K562 (cell line): ENCODE measurements around the gene NF1. TPM values are rescaled to one million over a fixed set of nuclear protein-coding genes. Genes with fewer than 3 reads are reported as not detected.

Experiments used
- ATAC-seq: fragments of 200-7000 bp; cut with Tn5 transposase; 3 replicates; pipeline ENCODE4 v1.9.1; 2020; ENCODE audit warnings: moderate library complexity
- BruUV-seq: library from RNA; stranded (reverse); fragments of 400-500 nt; replicated peaks from 2 replicates; lab custom pipeline; 2021; lab: Mats Ljungman, UMichigan
- CTCF ChIA-PET: fragments of 300-600 bp; formaldehyde crosslinking; extraction: SDS; loops from one replicate; lab custom pipeline; 2021; ENCODE audit warnings: low intra/inter-chr PET ratio; lab: Yijun Ruan, JAX
- POLR2A ChIA-PET: fragments of 300-600, 350-650 bp; sonication (Branson Sonifier 250); formaldehyde crosslinking; extraction: SDS; loops from one replicate; lab custom pipeline; 2021; ENCODE audit warnings: antibody characterized with exemption, inconsistent platforms; lab: Yijun Ruan, JAX
- DNase-seq, 4 experiments: peaks; one replicate each; pipeline versions ENCODE4 v3.0.0 to v3.0.0-alpha.2; 2011 to 2018; ENCODE audit warnings: low spot score in 3 of 4, mixed read lengths in 3 of 4; ENCODE audit errors: extremely low read depth in 1 of 4
- FAIRE-seq: peaks from 2 replicates; lab custom pipeline; 2011; peaks lifted over from hg19 to GRCh38; lab: Jason Lieb, UNC
- H2AFZ ChIP-seq: 2 replicates; pipeline ENCODE4 v1.6.0; 2011; ENCODE audit warnings: low read depth, low read length, control low read depth, inconsistent platforms
- H3K27ac ChIP-seq: fragments of 200-600 bp; 3 replicates; pipeline ENCODE4 v1.8.0; 2011; ENCODE audit warnings: low read depth, mild to moderate bottlenecking, control low read depth, inconsistent platforms, low read length, moderate library complexity, mixed read lengths; ENCODE audit errors: extremely low read depth
- H3K27me3 ChIP-seq, 2 experiments: fragments of 300-600 bp in 1 of 2; 2 replicates in 1 of 2; 3 replicates in 1 of 2; pipeline versions ENCODE4 v1.6.0 to v1.8.0; 2011; ENCODE audit warnings: inconsistent platforms in 2 of 2, low read length in 2 of 2, mild to moderate bottlenecking in 1 of 2, mixed read lengths in 1 of 2, moderate library complexity in 1 of 2; ENCODE audit not compliant: control insufficient read depth in 2 of 2, insufficient read depth in 2 of 2
- H3K36me3 ChIP-seq: fragments of 300-600 bp; 3 replicates; pipeline ENCODE4 v1.8.0; 2011; ENCODE audit warnings: mild to moderate bottlenecking, low read length, inconsistent platforms; ENCODE audit not compliant: control insufficient read depth, insufficient read depth
- H3K4me1 ChIP-seq, 2 experiments: fragments of 200-600 bp in 1 of 2; replicated peaks in 1 of 2; 2 replicates in 1 of 2; 3 replicates in 1 of 2; pipeline versions ENCODE4 v1.5.1 to v1.8.0; 2011; ENCODE audit warnings: inconsistent platforms in 2 of 2, low read length in 2 of 2, mild to moderate bottlenecking in 1 of 2, mixed read lengths in 1 of 2, moderate library complexity in 1 of 2; ENCODE audit not compliant: control insufficient read depth in 2 of 2, insufficient read depth in 2 of 2
- H3K4me2 ChIP-seq: 2 replicates; pipeline ENCODE4 v1.6.1; 2011; ENCODE audit warnings: low read length, control low read depth, inconsistent platforms, mixed read lengths; ENCODE audit not compliant: insufficient read depth
- H3K4me3 ChIP-seq: fragments of 200-600 bp; sonication (generic), shearing (Covaris generic); 2 replicates; pipeline ENCODE4 v1.5.1; 2016; ENCODE audit warnings: control low read depth, inconsistent platforms
- H3K79me2 ChIP-seq: fragments of 200-600 bp; 3 replicates; pipeline ENCODE4 v1.8.0; 2011; ENCODE audit warnings: low read length, inconsistent platforms; ENCODE audit not compliant: control insufficient read depth, insufficient read depth
- H3K9ac ChIP-seq, 2 experiments: 2 replicates each; pipeline versions ENCODE4 v1.6.0 to v1.6.1; 2011; ENCODE audit warnings: low read depth in 2 of 2, low read length in 2 of 2, control low read depth in 1 of 2, inconsistent platforms in 1 of 2, mild to moderate bottlenecking in 1 of 2, mixed read lengths in 1 of 2; ENCODE audit not compliant: insufficient read depth in 1 of 2
- H3K9me1 ChIP-seq: one replicate; pipeline ENCODE4 v1.6.0; 2011; ENCODE audit warnings: inconsistent platforms, mild to moderate bottlenecking, low read length, moderate library complexity; ENCODE audit not compliant: control insufficient read depth, insufficient read depth
- H3K9me3 ChIP-seq: replicated peaks from 2 replicates; pipeline ENCODE4 v1.5.1; 2011; ENCODE audit warnings: low read depth, low read length, inconsistent platforms; ENCODE audit not compliant: control insufficient read depth, insufficient read depth
- H4K20me1 ChIP-seq: replicated peaks from 2 replicates; pipeline ENCODE4 v1.6.1; 2011; ENCODE audit warnings: low read length, inconsistent platforms, mixed read lengths; ENCODE audit not compliant: control insufficient read depth, insufficient read depth
- MYBL2 ChIP-seq, 2 experiments: fragments of 450-650 bp in 1 of 2; sonication (generic) in 1 of 2; formaldehyde crosslinking in 1 of 2; IDR thresholded peaks; 2 replicates each; pipeline versions ENCODE4 v1.6.1 to v1.8.1; 2017 to 2022; ENCODE audit warnings: borderline replicate concordance in 1 of 2, inconsistent platforms in 1 of 2, low read depth in 1 of 2, mild to moderate bottlenecking in 1 of 2, missing genetic modification reagents in 1 of 2, moderate library complexity in 1 of 2
- ZNF586 ChIP-seq: fragments of 450-650 bp; formaldehyde crosslinking; conservative IDR thresholded peaks from 2 replicates; pipeline ENCODE4 v1.4.0; 2020; ENCODE audit warnings: mild to moderate bottlenecking, moderate library complexity
- WGBS: fragments of 100-300 bp; shearing (Covaris generic); methylation state at CpG from one replicate; pipeline ENCODE4 v1.1.6; 2016; ENCODE audit warnings: low coverage, mixed read lengths; ENCODE audit not compliant: insufficient coverage; ENCODE audit errors: missing lambda C conversion rate; 5-methylcytosine and 5-hydroxymethylcytosine counted together
- in situ Hi-C: fragments of 300-500 bp; cut with MboI; formaldehyde crosslinking; loops from 4 replicates; pipeline ENCODE4 v1.15.0; 2018; ENCODE audit warnings: inconsistent platforms, mixed read lengths
- intact Hi-C: fragments of 100-400 bp; cut with micrococcal nuclease; formaldehyde crosslinking; loops from 2 replicates; pipeline ENCODE4 v1.14.2; 2022
- polyA plus RNA-seq, 8 experiments: library from polyadenylated mRNA; depleted of rRNA in 4 of 8; stranded (reverse) in 5 of 8; unstranded in 3 of 8; fragments of >200 nt; fragmentation: Nextera tagmentation in 2 of 8; fragmentation: Illumina TruSeq in 1 of 8; extraction: Ambion mirVana in 2 of 8; extraction: Trizol in 1 of 8; gene quantifications; 2 replicates each; pipeline versions ENCODE4 v1.2.1 to v1.2.3, GENCODE V29; 2011 to 2014; ENCODE audit warnings: inconsistent platforms in 1 of 8, missing spikeins in 1 of 8
- total RNA-seq, 7 experiments: library from RNA; depleted of rRNA in 6 of 7; stranded (reverse); fragments of >200 nt in 6 of 7; fragmentation: Illumina TruSeq in 2 of 7; extraction: Trizol in 2 of 7; gene quantifications; 2 replicates each; pipeline versions ENCODE4 v1.2.1 to v1.2.3, GENCODE V29; 2011 to 2021; ENCODE audit warnings: low replicate concordance in 1 of 7
- TF ChIP-seq, protein P1 (sequence below): sonication (generic); formaldehyde crosslinking; IDR thresholded peaks from 2 replicates; pipeline ENCODE4 v1.8.0; 2022; ENCODE audit warnings: mild to moderate bottlenecking, missing genetic modification reagents
- TF ChIP-seq, protein P2 (sequence below), 2 experiments: fragments of 450-650 bp in 1 of 2; sonication (generic) in 1 of 2; formaldehyde crosslinking; conservative IDR thresholded peaks; 2 replicates each; pipeline versions ENCODE4 v1.4.0 to v1.8.1; 2020 to 2022; ENCODE audit warnings: mild to moderate bottlenecking in 1 of 2, missing genetic modification reagents in 1 of 2
- TF ChIP-seq, protein P3 (sequence below): sonication (generic); formaldehyde crosslinking; IDR thresholded peaks from 2 replicates; pipeline ENCODE4 v1.8.0; 2022; ENCODE audit warnings: mild to moderate bottlenecking, missing genetic modification reagents, borderline replicate concordance
- TF ChIP-seq, protein P4 (sequence below): sonication (generic); formaldehyde crosslinking; IDR thresholded peaks from 2 replicates; pipeline ENCODE4 v1.8.0; 2023; ENCODE audit warnings: mild to moderate bottlenecking, missing genetic modification reagents

Gene NF1
- total and polyA plus RNA-seq, 9 of the 15 experiments (the other 6 are each of a cell fraction or from before 2014, with no cell fraction given) = 3.4 to 41.9 (median 24.3) TPM

DNA sequence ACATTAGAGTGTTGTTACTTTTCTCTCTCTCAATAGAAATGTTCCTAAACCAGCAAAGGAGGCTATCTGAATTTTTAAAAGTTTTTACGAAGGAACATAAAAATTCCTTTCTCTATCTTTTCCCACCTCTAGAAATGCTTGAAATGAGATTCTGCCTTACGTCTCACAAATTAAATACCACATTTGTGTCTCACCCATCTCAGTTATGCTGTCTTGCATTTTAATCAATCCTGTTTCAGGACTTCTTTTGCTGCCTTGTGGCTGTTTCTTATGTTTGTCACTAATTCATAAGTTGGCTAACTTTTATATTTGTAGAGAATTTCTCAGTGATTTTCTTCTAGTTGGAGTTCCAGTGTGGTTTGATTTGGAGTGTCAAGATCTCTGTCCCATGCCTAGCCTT, 198.8 kb downstream of the NF1 start (continued):
- TF ChIP-seq, protein P1, sequence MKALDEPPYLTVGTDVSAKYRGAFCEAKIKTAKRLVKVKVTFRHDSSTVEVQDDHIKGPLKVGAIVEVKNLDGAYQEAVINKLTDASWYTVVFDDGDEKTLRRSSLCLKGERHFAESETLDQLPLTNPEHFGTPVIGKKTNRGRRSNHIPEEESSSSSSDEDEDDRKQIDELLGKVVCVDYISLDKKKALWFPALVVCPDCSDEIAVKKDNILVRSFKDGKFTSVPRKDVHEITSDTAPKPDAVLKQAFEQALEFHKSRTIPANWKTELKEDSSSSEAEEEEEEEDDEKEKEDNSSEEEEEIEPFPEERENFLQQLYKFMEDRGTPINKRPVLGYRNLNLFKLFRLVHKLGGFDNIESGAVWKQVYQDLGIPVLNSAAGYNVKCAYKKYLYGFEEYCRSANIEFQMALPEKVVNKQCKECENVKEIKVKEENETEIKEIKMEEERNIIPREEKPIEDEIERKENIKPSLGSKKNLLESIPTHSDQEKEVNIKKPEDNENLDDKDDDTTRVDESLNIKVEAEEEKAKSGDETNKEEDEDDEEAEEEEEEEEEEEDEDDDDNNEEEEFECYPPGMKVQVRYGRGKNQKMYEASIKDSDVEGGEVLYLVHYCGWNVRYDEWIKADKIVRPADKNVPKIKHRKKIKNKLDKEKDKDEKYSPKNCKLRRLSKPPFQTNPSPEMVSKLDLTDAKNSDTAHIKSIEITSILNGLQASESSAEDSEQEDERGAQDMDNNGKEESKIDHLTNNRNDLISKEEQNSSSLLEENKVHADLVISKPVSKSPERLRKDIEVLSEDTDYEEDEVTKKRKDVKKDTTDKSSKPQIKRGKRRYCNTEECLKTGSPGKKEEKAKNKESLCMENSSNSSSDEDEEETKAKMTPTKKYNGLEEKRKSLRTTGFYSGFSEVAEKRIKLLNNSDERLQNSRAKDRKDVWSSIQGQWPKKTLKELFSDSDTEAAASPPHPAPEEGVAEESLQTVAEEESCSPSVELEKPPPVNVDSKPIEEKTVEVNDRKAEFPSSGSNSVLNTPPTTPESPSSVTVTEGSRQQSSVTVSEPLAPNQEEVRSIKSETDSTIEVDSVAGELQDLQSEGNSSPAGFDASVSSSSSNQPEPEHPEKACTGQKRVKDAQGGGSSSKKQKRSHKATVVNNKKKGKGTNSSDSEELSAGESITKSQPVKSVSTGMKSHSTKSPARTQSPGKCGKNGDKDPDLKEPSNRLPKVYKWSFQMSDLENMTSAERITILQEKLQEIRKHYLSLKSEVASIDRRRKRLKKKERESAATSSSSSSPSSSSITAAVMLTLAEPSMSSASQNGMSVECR (CRISPR knock-in tag) = no peak
- no peak for TF ChIP-seq ZNF586 (CRISPR knock-in tag)
- TF ChIP-seq, protein P2, sequence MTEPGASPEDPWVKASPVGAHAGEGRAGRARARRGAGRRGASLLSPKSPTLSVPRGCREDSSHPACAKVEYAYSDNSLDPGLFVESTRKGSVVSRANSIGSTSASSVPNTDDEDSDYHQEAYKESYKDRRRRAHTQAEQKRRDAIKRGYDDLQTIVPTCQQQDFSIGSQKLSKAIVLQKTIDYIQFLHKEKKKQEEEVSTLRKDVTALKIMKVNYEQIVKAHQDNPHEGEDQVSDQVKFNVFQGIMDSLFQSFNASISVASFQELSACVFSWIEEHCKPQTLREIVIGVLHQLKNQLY (CRISPR knock-in tag; conservative IDR thresholded peaks at IDR 0.05) = no peak
- TF ChIP-seq MYBL2 (IDR thresholded peaks at IDR 0.05; ENCODE audit: low read depth) = no peak
- TF ChIP-seq MYBL2 (CRISPR knock-in tag; IDR thresholded peaks at IDR 0.05; ENCODE audit: borderline replicate concordance) = no peak
- TF ChIP-seq, all 486 proteins: peak for 0

DNA sequence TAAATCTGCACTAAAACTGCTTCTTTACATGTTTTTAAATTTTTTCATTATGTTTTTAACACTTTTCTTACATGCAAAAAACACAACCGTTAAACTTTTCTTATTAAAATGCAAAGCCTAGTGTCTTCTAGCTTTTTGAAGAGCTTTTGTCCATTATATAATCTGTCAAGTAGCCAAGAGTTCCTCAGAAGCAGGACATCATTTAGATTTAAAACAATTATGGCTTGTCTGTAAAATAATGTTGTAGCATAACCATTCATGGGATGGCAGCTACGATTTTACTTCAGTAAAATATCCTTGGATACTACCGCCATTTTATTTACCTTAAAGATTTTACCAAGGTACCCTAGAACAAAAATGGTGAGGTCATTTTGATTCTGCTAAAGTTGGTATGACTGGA, 199.5 kb downstream of the NF1 start:
- H3K36me3 ChIP-seq = peaks cover 11% of the 10 kb centered on the region
- CTCF ChIA-PET = no interaction called here
- H3K27me3 ChIP-seq = no peaks in the 10 kb centered on the region
- WGBS = 69% methylated on average over 3 of the region's 3 CpGs
- H3K9me3 ChIP-seq = no peaks in the 10 kb centered on the region
- H3K4me2 ChIP-seq = no peak overlapping the region
- H2AFZ ChIP-seq = no peak overlapping the region
- FAIRE-seq = no peak
- no peak overlapping the region for H3K4me3 ChIP-seq
- no peak for DNase-seq
- no peak overlapping the region for H3K27ac ChIP-seq
- no peak for ATAC-seq
- in situ Hi-C loops (no loop called here), intact Hi-C loops (no loop called here)
- H3K4me1 ChIP-seq = no peaks in the 10 kb centered on the region
- POLR2A ChIA-PET = interaction anchor here (1.3 to 1.4 kb wide), 2 partner anchors 10 to 17 kb away, joined by 3 read pairs; no protein-coding TSS in a partner anchor
- H3K9me1 ChIP-seq = no peaks in the 10 kb centered on the region
- H3K79me2 ChIP-seq = no peaks in the 10 kb centered on the region
- H4K20me1 ChIP-seq = no peaks in the 10 kb centered on the region
- no peak overlapping the region for H3K9ac ChIP-seq
- no TSS peak for BruUV-seq
- TF ChIP-seq, protein P3, sequence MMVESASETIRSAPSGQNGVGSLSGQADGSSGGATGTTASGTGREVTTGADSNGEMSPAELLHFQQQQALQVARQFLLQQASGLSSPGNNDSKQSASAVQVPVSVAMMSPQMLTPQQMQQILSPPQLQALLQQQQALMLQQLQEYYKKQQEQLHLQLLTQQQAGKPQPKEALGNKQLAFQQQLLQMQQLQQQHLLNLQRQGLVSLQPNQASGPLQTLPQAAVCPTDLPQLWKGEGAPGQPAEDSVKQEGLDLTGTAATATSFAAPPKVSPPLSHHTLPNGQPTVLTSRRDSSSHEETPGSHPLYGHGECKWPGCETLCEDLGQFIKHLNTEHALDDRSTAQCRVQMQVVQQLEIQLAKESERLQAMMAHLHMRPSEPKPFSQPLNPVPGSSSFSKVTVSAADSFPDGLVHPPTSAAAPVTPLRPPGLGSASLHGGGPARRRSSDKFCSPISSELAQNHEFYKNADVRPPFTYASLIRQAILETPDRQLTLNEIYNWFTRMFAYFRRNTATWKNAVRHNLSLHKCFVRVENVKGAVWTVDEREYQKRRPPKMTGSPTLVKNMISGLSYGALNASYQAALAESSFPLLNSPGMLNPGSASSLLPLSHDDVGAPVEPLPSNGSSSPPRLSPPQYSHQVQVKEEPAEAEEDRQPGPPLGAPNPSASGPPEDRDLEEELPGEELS = no peak
- TF ChIP-seq, protein P4, sequence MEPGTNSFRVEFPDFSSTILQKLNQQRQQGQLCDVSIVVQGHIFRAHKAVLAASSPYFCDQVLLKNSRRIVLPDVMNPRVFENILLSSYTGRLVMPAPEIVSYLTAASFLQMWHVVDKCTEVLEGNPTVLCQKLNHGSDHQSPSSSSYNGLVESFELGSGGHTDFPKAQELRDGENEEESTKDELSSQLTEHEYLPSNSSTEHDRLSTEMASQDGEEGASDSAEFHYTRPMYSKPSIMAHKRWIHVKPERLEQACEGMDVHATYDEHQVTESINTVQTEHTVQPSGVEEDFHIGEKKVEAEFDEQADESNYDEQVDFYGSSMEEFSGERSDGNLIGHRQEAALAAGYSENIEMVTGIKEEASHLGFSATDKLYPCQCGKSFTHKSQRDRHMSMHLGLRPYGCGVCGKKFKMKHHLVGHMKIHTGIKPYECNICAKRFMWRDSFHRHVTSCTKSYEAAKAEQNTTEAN (CRISPR knock-in tag) = no peak
